ENCODE measurements around the gene DPM2. TPM values are rescaled to one million over a fixed set of nuclear protein-coding genes. Genes with fewer than 3 reads are reported as not detected.
A peak's percentile ranks its signal among the peaks of the same experiment; 100 is the strongest.

Gene DPM2
- total and polyA plus RNA-seq, 2 of the 4 experiments (the other 2 are of a cell fraction), result 10.8 to 60.6 TPM

- Histone ChIP-seq H3K14ac (replicated peaks; ENCODE audit: low read depth, low read length) (no peak overlapping the region), H4K91ac (ENCODE audit: insufficient read depth, low read depth, low read length) (no peak overlapping the region), H3K4me1 (ENCODE audit: control insufficient read depth, insufficient read depth, low read length) (peaks cover 4% of the 10 kb centered on the region; the same call in 1 of the 2 replicates), H3K27ac (ENCODE audit: insufficient read depth, low read length) (no peak overlapping the region), H2AFZ (replicated peaks; ENCODE audit: low read length, poor library complexity) (no peak overlapping the region), H3K18ac (ENCODE audit: low read depth, low read length) (no peak overlapping the region), H2BK120ac (ENCODE audit: low read depth, low read length) (no peak overlapping the region), H3K79me1 (ENCODE audit: low read depth in 1 of 2, low read length in 2 of 2) (peaks cover 0 to 39% of the 10 kb centered on the region in 2 experiments; a peak in 3 of 4 replicates), H2BK15ac (ENCODE audit: low read depth, low read length) (no peak overlapping the region), H3K36me3 (ENCODE audit: control insufficient read depth, insufficient read depth, low read length) (peaks cover 12% of the 10 kb centered on the region; the same call in 1 of the 2 replicates), H3K56ac (ENCODE audit: extremely low read depth, insufficient read depth, low read length) (no peak overlapping the region), H3K23ac (ENCODE audit: low read depth, low read length) (no peak overlapping the region), H2AK9ac (replicated peaks; ENCODE audit: low read depth, low read length, poor library complexity) (peak overlapping the region; percentile 13), H3K4ac (ENCODE audit: low read depth, low read length) (no peak overlapping the region), H3K9me3 (ENCODE audit: control insufficient read depth, insufficient read depth, low read length) (no peaks in the 10 kb centered on the region), H3K9me1 (ENCODE audit: insufficient read depth, low read length) (peaks cover 8% of the 10 kb centered on the region; the same call in 1 of the 2 replicates), H2BK5ac (ENCODE audit: low read depth, low read length, poor library complexity, severe bottlenecking) (no peak overlapping the region), H3K9ac (ENCODE audit: low read depth, low read length) (no peak overlapping the region), H4K20me1 (ENCODE audit: insufficient read depth, low read length) (peaks cover 17% of the 10 kb centered on the region), H2AK5ac (ENCODE audit: low read depth, low read length) (no peak overlapping the region), H3K4me2 (ENCODE audit: low read depth, low read length) (no peak overlapping the region), H3K4me3 (ENCODE audit: insufficient read depth, low read depth, low read length) (no peak overlapping the region), H4K8ac (ENCODE audit: low read depth in 2 of 2, low read length in 2 of 2) (no peak overlapping the region), H3K27me3 (ENCODE audit: control insufficient read depth, insufficient read depth, low read length) (no peaks in the 10 kb centered on the region), H4K5ac (ENCODE audit: low read depth, low read length) (no peak overlapping the region), H2BK20ac (ENCODE audit: low read depth, low read length) (no peak overlapping the region)
- ChIA-PET CTCF (no interaction called here), POLR2A (ENCODE audit: unreplicated experiment) (no interaction called here)
- WGBS, 2 experiments (ENCODE audit: extremely low coverage in 2 of 2, insufficient read length in 1 of 2), result 93% methylated on average over 8 of the region's 17 CpGs; no CpG with 5 or more reads in 1 of the 2 experiments
- BruUV-seq (replicated peaks), result no TSS peak
- intact Hi-C loops (cut with micrococcal nuclease), result no loop called here
- in situ Hi-C loops (cut with MboI; ENCODE audit: low sequenced_read_pairs), result no loop called here
- ATAC-seq (ENCODE audit: low read depth) (no peak), DNase-seq (no peak)
- TF ChIP-seq MAFK (IDR thresholded peaks at IDR 0.05; ENCODE audit: low read depth, low read length) (no peak), RAD21 (IDR thresholded peaks at IDR 0.05; ENCODE audit: low read length) (no peak), POLR2A (IDR thresholded peaks at IDR 0.05; ENCODE audit: low read depth, low read length) (no peak), MXI1 (IDR thresholded peaks at IDR 0.05; ENCODE audit: borderline replicate concordance, low read depth, low read length) (no peak), SMC3 (IDR thresholded peaks at IDR 0.05; ENCODE audit: low read depth, low read length) (no peak), CHD1 (IDR thresholded peaks at IDR 0.05; ENCODE audit: low read depth, low read length) (no peak), RFX5 (IDR thresholded peaks at IDR 0.05; ENCODE audit: low read depth, low read length) (no peak), CTCF (conservative IDR thresholded peaks at IDR 0.05; ENCODE audit: low read depth, low read length) (no peak), FOS (IDR thresholded peaks at IDR 0.05; ENCODE audit: low read depth, low read length) (no peak)
- dilution Hi-C loops (cut with HindIII; ENCODE audit: low sequenced_read_pairs, unreplicated experiment), result no loop called here
These were observed 12.3 kb upstream of the DPM2 start for GRCh38 chr9:127949827-127950512.

Measured in IMR-90 (cell line).